MM.1S (cell line): ENCODE results near the gene ASIC2.
"Not testable (repeated sequence)": the region's sequence is repeated elsewhere in the genome, so short reads cannot be mapped to it uniquely, and the experiment has no call there.

Source experiments
- DNase-seq: peaks from one replicate; pipeline ENCODE4 v3.0.0-alpha.2; 2015
- H2AFZ ChIP-seq: fragments of 300-600 bp; sonication (generic); 2 replicates; pipeline ENCODE4 v1.6.0; 2016; ENCODE audit warnings: antibody characterized with exemption, low read length
- H3F3A ChIP-seq: fragments of 300-600 bp; sonication (generic); 2 replicates; pipeline ENCODE4 v1.6.1; 2016; ENCODE audit warnings: mild to moderate bottlenecking, antibody characterized with exemption, low read length, moderate library complexity, mixed read lengths; ENCODE audit not compliant: insufficient read depth
- H3K27ac ChIP-seq: fragments of 300-600 bp; sonication (generic); 2 replicates; pipeline ENCODE4 v1.5.1; 2016; ENCODE audit warnings: mild to moderate bottlenecking, low read length
- H3K27me3 ChIP-seq: fragments of 300-600 bp; sonication (generic); replicated peaks from 2 replicates; pipeline ENCODE4 v1.6.0; 2016; ENCODE audit warnings: low read length; ENCODE audit not compliant: insufficient read depth
- H3K36me3 ChIP-seq: fragments of 300-600 bp; sonication (generic); replicated peaks from 2 replicates; pipeline ENCODE4 v1.6.1; 2016; ENCODE audit warnings: mild to moderate bottlenecking, low read length, mixed read lengths; ENCODE audit not compliant: insufficient read depth
- H3K4me1 ChIP-seq: fragments of 300-600 bp; sonication (generic); 2 replicates; pipeline ENCODE4 v1.6.1; 2016; ENCODE audit warnings: low read length, mixed read lengths
- H3K4me2 ChIP-seq: fragments of 300-600 bp; sonication (generic); 2 replicates; pipeline ENCODE4 v1.6.0; 2016; ENCODE audit warnings: low read depth, low read length
- H3K4me3 ChIP-seq: fragments of 300-600 bp; sonication (generic); 2 replicates; pipeline ENCODE4 v1.5.1; 2016; ENCODE audit warnings: low read length, mixed read lengths
- H3K79me2 ChIP-seq: fragments of 300-600 bp; sonication (generic); 2 replicates; pipeline ENCODE4 v1.6.1; 2016; ENCODE audit warnings: mixed run types, low read length, mixed read lengths
- H3K9ac ChIP-seq: fragments of 300-600 bp; sonication (generic); 2 replicates; pipeline ENCODE4 v1.6.1; 2016; ENCODE audit warnings: low read length, mixed read lengths
- H3K9me2 ChIP-seq: fragments of 300-600 bp; sonication (generic); replicated peaks from 2 replicates; pipeline ENCODE4 v1.6.1; 2016; ENCODE audit warnings: mild to moderate bottlenecking, low read length, mixed read lengths; ENCODE audit not compliant: insufficient read depth
- H3K9me3 ChIP-seq: fragments of 300-600 bp; sonication (generic); replicated peaks from 2 replicates; pipeline ENCODE4 v1.6.1; 2016; ENCODE audit warnings: mild to moderate bottlenecking, low read length, mixed read lengths; ENCODE audit not compliant: insufficient read depth
- H4K20me1 ChIP-seq: fragments of 300-600 bp; sonication (generic); 2 replicates; pipeline ENCODE4 v1.6.1; 2016; ENCODE audit warnings: mild to moderate bottlenecking, low read length, moderate library complexity, mixed read lengths; ENCODE audit not compliant: insufficient read depth
- CTCF ChIP-seq: fragments of 300-600 bp; sonication (generic); IDR thresholded peaks from 2 replicates; pipeline ENCODE4 v1.5.1; 2016; ENCODE audit warnings: antibody characterized with exemption, low read length, mixed read lengths
- EZH2 ChIP-seq: fragments of 300-600 bp; sonication (generic); optimal IDR thresholded peaks from 2 replicates; pipeline ENCODE3; 2017; ENCODE audit warnings: low read depth, mild to moderate bottlenecking, antibody characterized with exemption, low read length, mixed read lengths
- EZH2phosphoT487 ChIP-seq: fragments of 300-600 bp; sonication (generic); IDR thresholded peaks from 2 replicates; pipeline ENCODE4 v1.6.1; 2018; ENCODE audit warnings: antibody characterized with exemption, low read length

ASIC2 gene

DNA sequence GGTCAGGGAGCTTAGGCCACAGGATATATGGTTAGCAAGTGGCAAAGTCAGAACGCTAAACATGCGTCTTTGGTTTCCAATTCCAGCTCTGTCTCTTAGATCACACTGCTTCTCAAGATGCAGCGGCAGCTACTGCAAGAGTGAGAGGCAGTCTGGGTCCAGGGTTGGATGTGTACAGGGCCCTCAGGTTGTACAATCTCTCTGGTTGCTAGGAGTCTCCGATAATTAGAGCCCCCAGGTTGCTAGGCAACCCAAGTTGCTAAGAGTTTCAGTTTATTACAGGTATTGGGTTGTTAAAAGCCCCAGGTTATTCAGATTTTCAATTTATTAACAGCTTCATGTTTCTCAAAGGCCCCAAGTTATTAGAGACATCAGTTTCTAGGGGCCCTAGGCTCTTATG, 317.0 kb downstream of the ASIC2 start:
- Histone ChIP-seq H3K36me3 (no peaks in the 10 kb centered on the region), H2AFZ (no peak overlapping the region), H3K4me3 (no peak overlapping the region), H3K9ac (peak overlapping the region; percentile 44), H3K9me2 (no peaks in the 10 kb centered on the region), H3K4me1 (peaks cover 30% of the 10 kb centered on the region), H3K79me2 (no peaks in the 10 kb centered on the region), H3K9me3 (no peaks in the 10 kb centered on the region), H3F3A (peaks cover 19% of the 10 kb centered on the region), H3K4me2 (peak overlapping the region; percentile 15; the same call in 1 of the 2 replicates), H3K27ac (peak overlapping the region; percentile 91), H3K27me3 (no peaks in the 10 kb centered on the region), H4K20me1 (no peaks in the 10 kb centered on the region)
- peak; percentile 38 for DNase-seq
- no peak for TF ChIP-seq EZH2phosphoT487
- TF ChIP-seq CTCF = no peak
- TF ChIP-seq EZH2 = no peak

DNA sequence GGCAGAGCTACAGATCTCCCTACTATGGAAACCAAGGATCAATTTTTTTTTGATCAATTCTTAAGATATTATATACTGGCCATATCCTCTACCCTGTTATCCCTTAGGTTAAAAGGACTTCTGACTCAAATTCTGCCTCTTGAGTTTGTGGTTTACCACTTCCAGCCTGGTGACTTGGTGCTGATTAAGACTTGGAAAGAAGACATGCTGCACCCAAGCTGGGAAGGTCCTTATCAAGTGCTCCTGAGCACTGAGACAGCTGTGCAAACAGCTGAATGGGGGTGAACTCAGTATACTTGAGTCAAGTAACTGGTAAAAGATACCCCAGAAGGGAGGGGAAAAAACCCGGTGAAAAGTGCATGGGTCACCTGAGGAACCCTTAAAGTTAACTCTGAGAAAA, 321.9 kb downstream of the ASIC2 start:
- Histone ChIP-seq H4K20me1 (no peaks in the 10 kb centered on the region), H3K27me3 (no peaks in the 10 kb centered on the region), H3K36me3 (no peaks in the 10 kb centered on the region), H3K79me2 (no peaks in the 10 kb centered on the region), H3K4me1 (peaks cover 37% of the 10 kb centered on the region), H3K4me3 (no peak overlapping the region), H3K9me3 (no peaks in the 10 kb centered on the region), H3K27ac (peak overlapping the region; percentile 75; the same call in 1 of the 2 replicates), H2AFZ (no peak overlapping the region), H3K9ac (no peak overlapping the region), H3F3A (peaks cover 22% of the 10 kb centered on the region), H3K4me2 (peak overlapping the region; percentile 24; the same call in 1 of the 2 replicates), H3K9me2 (no peaks in the 10 kb centered on the region)
- TF ChIP-seq EZH2phosphoT487 (no peak), EZH2 (no peak), CTCF (no peak)
- DNase-seq = peak; percentile 58

- H3F3A ChIP-seq = peaks cover 17% of the 10 kb centered on the region
- TF ChIP-seq CTCF (no peak), EZH2phosphoT487 (no peak), EZH2 (no peak)
- no peaks in the 10 kb centered on the region for H3K27me3 ChIP-seq
- H3K9me3 ChIP-seq = no peaks in the 10 kb centered on the region
- H3K27ac ChIP-seq = peak overlapping the region; percentile 75
- no peaks in the 10 kb centered on the region for H3K36me3 ChIP-seq
- no peak overlapping the region for H3K4me3 ChIP-seq
- H4K20me1 ChIP-seq = no peaks in the 10 kb centered on the region
- DNase-seq = peak; percentile 52
- 0 out of 2 replicates have a peak overlapping the region, but pooled peaks have one; percentile 2 for H3K9ac ChIP-seq
- peaks cover 28% of the 10 kb centered on the region for H3K4me1 ChIP-seq
- no peak overlapping the region for H2AFZ ChIP-seq
- no peaks in the 10 kb centered on the region for H3K79me2 ChIP-seq
- H3K9me2 ChIP-seq = no peaks in the 10 kb centered on the region
- H3K4me2 ChIP-seq = peak overlapping the region; percentile 8; the same call in 1 of the 2 replicates
These were observed 322.8 kb downstream of the ASIC2 start for GRCh38 chr17:32970281-32970680.

DNA sequence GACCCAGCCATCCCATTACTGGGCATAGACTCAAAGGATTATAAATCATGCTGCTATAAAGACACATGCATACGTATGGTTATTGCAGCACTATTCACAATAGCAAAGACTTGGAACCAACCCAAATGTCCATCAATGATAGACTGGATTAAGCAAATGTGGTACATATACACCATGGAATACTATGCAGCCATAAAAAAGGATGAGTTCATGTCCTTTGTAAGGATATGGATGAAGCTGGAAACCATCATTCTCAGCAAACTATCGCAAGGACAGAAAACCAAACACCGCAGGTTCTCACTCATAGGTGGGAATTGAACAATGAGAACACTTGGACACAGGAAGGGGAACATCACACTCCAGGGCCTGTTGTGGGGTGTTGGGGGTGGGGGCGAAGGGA, 323.9 kb downstream of the ASIC2 start:
- H3K36me3 ChIP-seq, H2AFZ ChIP-seq, H3K9me3 ChIP-seq, DNase-seq, H3K79me2 ChIP-seq, H3K9ac ChIP-seq, H3K9me2 ChIP-seq, H3K4me3 ChIP-seq, H3K27ac ChIP-seq, H3K4me2 ChIP-seq, H3K27me3 ChIP-seq, H4K20me1 ChIP-seq: not testable (repeated sequence)
- Histone ChIP-seq H3F3A (peaks cover 15% of the 10 kb centered on the region), H3K4me1 (peaks cover 25% of the 10 kb centered on the region)
